ENCODE results near the gene TDRD1.

Gene TDRD1

GRCh38 chr10:114262496-114262895, 83.3 kb downstream of the TDRD1 start:
- no peak overlapping the region for H3K27ac ChIP-seq
- TF ChIP-seq CTCF (conservative IDR thresholded peaks at IDR 0.05): no peak

GRCh38 chr10:114265392-114266053, 86.4 kb downstream of the TDRD1 start:
- TF ChIP-seq CTCF (conservative IDR thresholded peaks at IDR 0.05): no peak
- peak overlapping the region; percentile 41 for H3K27ac ChIP-seq

- TF ChIP-seq CTCF (conservative IDR thresholded peaks at IDR 0.05): no peak
- H3K27ac ChIP-seq: peak overlapping the region; percentile 41
These were observed 87.4 kb downstream of the TDRD1 start for GRCh38 chr10:114266521-114266920.

GRCh38 chr10:114271075-114271778, 92.1 kb downstream of the TDRD1 start:
- TF ChIP-seq CTCF (conservative IDR thresholded peaks at IDR 0.05): no peak

GRCh38 chr10:114271779-114272167, 92.6 kb downstream of the TDRD1 start:
- no peak for TF ChIP-seq CTCF (conservative IDR thresholded peaks at IDR 0.05)
- H3K27ac ChIP-seq: no peak overlapping the region

More at GRCh38 chr10:114271075-114271778, 92.1 kb downstream of the TDRD1 start:
- H3K27ac ChIP-seq: peak overlapping the region; percentile 23

- no peak for TF ChIP-seq CTCF (conservative IDR thresholded peaks at IDR 0.05)
- no peak overlapping the region for H3K27ac ChIP-seq
These were observed 93.5 kb downstream of the TDRD1 start for GRCh38 chr10:114272696-114273095.

- H3K27ac ChIP-seq: no peak overlapping the region
- no peak for TF ChIP-seq CTCF (conservative IDR thresholded peaks at IDR 0.05)
These were observed 94.8 kb downstream of the TDRD1 start for GRCh38 chr10:114273910-114274309.
